Transverse colon (tissue), 4 donors: ENCODE data around the gene POMT1.

Experiments
- POLR2A ChIP-seq: fragments of 450-650 bp; IDR thresholded peaks from one replicate; pipeline ENCODE4 v1.6.1; 2016; ENCODE audit warnings: antibody characterized with exemption, mild to moderate bottlenecking, moderate library complexity
- POLR2AphosphoS5 ChIP-seq, 3 donors: sonication (generic); formaldehyde crosslinking; IDR thresholded peaks; one replicate each; pipeline ENCODE4 v1.6.1; 2016; ENCODE audit warnings: antibody characterized with exemption in 3 of 3
- TF ChIP-seq, protein P1 (sequence below), 5 experiments: fragments of 200-600 bp in 3 of 5; fragments of 450-650 bp in 2 of 5; sonication (generic) in 3 of 5; IDR thresholded peaks; 1 replicate in 2 of 5; 2 replicates in 3 of 5; pipeline ENCODE4 v1.5.1; 2016 to 2017; ENCODE audit warnings: antibody characterized with exemption in 5 of 5, inconsistent platforms in 3 of 5, mild to moderate bottlenecking in 2 of 5, moderate library complexity in 1 of 5

DNA sequence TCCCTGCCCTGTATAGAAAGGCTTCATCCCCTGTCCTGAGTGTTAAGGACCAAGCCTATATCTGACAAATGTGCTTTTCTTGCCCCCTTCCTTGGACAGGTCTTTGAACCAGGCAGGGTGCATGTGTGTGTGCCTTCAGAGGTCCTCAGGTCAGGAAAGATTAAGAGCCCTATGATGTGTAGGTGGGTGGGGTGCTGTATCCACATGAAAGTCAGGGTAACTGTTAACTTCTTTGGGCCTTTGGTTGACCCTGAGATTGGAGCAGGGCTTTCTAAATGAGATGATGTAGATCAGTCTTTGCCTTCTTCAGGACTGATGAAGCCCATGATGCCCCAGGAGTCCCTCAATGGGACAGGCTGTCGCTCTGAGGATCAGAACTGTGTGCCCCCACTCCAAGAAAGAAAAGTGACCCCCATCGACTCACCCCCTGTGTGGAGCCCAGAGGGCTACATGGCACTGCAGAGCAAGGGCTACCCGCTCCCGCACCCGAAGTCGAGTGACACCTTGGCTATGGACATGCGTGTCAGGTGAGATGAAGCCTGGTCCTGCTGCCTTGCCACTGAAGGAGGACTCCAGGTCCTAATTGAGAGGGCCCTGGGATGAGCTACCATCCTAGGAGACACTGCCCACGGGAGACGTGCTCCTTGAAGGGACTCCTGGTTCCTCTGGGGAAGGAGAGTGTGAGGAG lies 29.4 kb upstream of the POMT1 start:
- TF ChIP-seq POLR2A (no peak), POLR2AphosphoS5 (IDR thresholded peaks at IDR 0.05) (no peak)
- TF ChIP-seq, protein P1, sequence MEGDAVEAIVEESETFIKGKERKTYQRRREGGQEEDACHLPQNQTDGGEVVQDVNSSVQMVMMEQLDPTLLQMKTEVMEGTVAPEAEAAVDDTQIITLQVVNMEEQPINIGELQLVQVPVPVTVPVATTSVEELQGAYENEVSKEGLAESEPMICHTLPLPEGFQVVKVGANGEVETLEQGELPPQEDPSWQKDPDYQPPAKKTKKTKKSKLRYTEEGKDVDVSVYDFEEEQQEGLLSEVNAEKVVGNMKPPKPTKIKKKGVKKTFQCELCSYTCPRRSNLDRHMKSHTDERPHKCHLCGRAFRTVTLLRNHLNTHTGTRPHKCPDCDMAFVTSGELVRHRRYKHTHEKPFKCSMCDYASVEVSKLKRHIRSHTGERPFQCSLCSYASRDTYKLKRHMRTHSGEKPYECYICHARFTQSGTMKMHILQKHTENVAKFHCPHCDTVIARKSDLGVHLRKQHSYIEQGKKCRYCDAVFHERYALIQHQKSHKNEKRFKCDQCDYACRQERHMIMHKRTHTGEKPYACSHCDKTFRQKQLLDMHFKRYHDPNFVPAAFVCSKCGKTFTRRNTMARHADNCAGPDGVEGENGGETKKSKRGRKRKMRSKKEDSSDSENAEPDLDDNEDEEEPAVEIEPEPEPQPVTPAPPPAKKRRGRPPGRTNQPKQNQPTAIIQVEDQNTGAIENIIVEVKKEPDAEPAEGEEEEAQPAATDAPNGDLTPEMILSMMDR (IDR thresholded peaks at IDR 0.05) = no peak
